ENCODE data around the gene MAPK7.

MAPK7 gene

DNA sequence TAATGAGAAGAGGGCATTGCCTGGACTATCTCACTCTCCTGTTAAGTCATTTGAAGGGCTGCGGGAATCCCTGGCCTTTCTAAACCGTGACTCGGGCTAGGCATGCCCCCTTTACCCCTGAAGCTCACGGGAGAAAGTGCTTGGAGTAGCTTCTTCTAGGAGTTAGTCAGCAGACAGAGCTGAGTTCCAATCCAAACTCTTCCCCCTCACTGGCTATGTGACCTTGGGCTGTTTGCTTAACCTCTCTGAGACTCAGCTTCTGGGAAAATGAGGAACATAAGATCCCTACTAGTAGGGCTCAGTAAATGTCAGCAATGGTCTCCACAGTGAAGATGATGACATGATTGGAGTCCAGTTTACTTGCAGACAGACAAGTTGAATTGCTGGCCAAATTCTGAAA is 10.1 kb upstream of the MAPK7 start:
- TF ChIP-seq POLR2A (IDR thresholded peaks at IDR 0.05; ENCODE audit: low read depth, low read length) (no peak), SPI1 (IDR thresholded peaks at IDR 0.05; ENCODE audit: low read depth, low read length) (no peak), POLR2AphosphoS5 (IDR thresholded peaks at IDR 0.05; ENCODE audit: low read depth, low read length) (no peak), TAF1 (IDR thresholded peaks at IDR 0.05; ENCODE audit: low read depth, low read length) (no peak), POU2F2 (IDR thresholded peaks at IDR 0.05; ENCODE audit: low read depth, low read length) (no peak), PAX5 (IDR thresholded peaks at IDR 0.05; ENCODE audit: insufficient read depth, low read length, severe bottlenecking) (no peak)

DNA sequence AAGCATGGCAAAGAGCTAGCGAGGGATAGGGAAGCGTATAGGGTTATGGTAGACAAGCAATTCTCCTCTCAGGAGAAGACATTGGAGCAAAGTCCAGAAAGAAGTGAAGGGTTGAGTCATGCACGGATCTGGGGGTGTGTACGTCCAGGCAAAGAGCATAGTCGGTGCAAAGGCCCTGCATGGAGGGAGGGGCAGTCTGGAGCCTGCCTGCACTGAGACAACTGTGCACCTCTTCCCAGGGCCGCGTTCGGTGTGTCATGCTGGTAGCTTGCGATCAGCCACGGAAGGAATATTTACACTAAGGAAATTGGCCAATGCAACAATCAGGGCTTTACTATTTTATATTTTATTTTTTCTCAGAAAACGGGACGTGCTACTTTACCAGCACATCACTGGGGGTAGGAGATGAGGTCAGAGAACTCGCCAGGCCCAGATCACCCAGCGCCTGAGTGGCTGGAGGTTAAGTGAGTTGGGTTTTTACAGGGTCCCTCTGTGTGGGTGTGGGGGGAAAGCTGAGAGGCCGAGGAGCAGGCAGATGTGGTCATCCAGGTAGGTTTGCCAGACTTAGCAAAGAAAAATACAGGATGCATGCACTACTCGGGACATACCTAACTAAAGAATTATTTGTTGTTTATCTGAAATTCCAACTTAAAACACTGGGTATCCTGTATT is 9.1 kb upstream of the MAPK7 start:
- no peak for FAIRE-seq
- DNase-seq (ENCODE audit: insufficient read length, low spot score), result no peak
- no peak for TF ChIP-seq POU2F2 (IDR thresholded peaks at IDR 0.05; ENCODE audit: low read depth, low read length)
- TF ChIP-seq TAF1 (IDR thresholded peaks at IDR 0.05; ENCODE audit: low read depth, low read length), result no peak
- TF ChIP-seq POLR2AphosphoS5 (IDR thresholded peaks at IDR 0.05; ENCODE audit: low read depth, low read length), result no peak
- TF ChIP-seq SPI1 (IDR thresholded peaks at IDR 0.05; ENCODE audit: low read depth, low read length), result no peak
- no peak for TF ChIP-seq POLR2A (IDR thresholded peaks at IDR 0.05; ENCODE audit: low read depth, low read length)
- no peak for TF ChIP-seq PAX5 (IDR thresholded peaks at IDR 0.05; ENCODE audit: insufficient read depth, low read length, severe bottlenecking)

More for the DNA sequence above, 10.1 kb upstream of the MAPK7 start:
- DNase-seq (ENCODE audit: insufficient read length, low spot score), result no peak
- FAIRE-seq, result no peak

DNA sequence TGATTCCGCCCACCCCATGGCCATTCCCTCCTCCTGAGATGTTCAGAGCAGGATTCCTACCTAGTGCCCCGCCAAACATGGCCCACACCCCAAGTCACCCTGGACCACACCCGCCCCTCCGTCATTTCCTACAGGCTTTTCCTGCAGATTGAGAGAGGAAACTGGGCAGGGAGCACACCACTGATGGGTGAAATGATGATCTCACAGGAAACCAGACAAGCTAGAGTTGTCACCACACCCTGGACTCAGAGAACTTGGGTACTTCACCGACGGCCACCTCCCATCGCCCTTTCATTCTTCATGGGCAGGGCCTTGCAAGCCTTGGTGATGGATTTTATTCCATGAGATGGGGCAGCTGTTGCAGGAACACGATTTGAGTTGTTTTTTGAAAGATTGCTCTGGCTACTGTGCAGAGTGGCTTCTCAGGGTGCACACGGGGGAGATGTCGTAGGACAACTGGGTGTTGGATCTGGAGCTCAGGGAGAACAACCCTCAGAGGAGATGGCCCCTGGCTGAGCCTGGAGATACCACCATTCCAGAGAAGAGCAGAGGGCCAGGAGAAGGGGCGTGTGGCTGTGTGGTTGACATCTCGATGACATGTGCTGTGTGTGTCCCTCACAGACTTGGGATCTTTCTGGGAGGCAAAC is 8.3 kb upstream of the MAPK7 start:
- TF ChIP-seq SPI1 (IDR thresholded peaks at IDR 0.05; ENCODE audit: low read depth, low read length), result no peak
- TF ChIP-seq TAF1 (IDR thresholded peaks at IDR 0.05; ENCODE audit: low read depth, low read length), result no peak
- no peak for TF ChIP-seq POLR2A (IDR thresholded peaks at IDR 0.05; ENCODE audit: low read depth, low read length)
- TF ChIP-seq POLR2AphosphoS5 (IDR thresholded peaks at IDR 0.05; ENCODE audit: low read depth, low read length), result no peak
- TF ChIP-seq POU2F2 (IDR thresholded peaks at IDR 0.05; ENCODE audit: low read depth, low read length), result no peak
- no peak for TF ChIP-seq PAX5 (IDR thresholded peaks at IDR 0.05; ENCODE audit: insufficient read depth, low read length, severe bottlenecking)

DNA sequence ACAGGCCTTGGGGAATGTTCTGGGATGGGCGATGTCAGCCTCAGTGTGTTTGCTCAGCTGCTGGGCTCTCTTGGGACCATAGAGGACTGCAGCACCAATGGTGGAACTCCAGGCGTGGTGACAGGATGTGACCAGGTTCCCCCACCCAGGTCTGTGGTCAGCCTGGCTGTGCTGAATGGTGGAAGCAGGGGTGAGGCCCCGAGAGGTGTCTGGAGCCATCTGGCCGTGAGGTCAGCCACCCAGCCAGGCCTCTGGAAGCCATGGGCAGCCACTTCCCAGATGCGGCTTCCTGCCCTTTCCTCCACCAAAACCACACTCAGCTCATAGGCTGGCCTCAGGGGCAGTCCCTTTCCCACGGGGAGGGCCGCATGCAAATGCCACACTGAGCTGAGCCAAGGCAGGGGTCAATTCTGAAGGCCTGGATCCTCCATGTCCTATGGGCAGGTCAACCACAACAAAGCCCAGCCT is 7.8 kb upstream of the MAPK7 start:
- no peak for DNase-seq (ENCODE audit: insufficient read length, low spot score)
- peak; percentile 87 for FAIRE-seq
- no peak for TF ChIP-seq PAX5 (IDR thresholded peaks at IDR 0.05; ENCODE audit: insufficient read depth, low read length, severe bottlenecking)
- TF ChIP-seq POLR2AphosphoS5 (IDR thresholded peaks at IDR 0.05; ENCODE audit: low read depth, low read length), result no peak

More for the DNA sequence above, 8.3 kb upstream of the MAPK7 start:
- FAIRE-seq (no peak), DNase-seq (ENCODE audit: insufficient read length, low spot score) (no peak)

GRCh38 chr17:19371259-19372010 is 6.9 kb upstream of the MAPK7 start:
- no peak for FAIRE-seq
- DNase-seq (ENCODE audit: insufficient read length, low spot score), result no peak
- TF ChIP-seq POU2F2 (IDR thresholded peaks at IDR 0.05; ENCODE audit: low read depth, low read length) (no peak), POLR2A (IDR thresholded peaks at IDR 0.05; ENCODE audit: low read depth, low read length) (no peak), TAF1 (IDR thresholded peaks at IDR 0.05; ENCODE audit: low read depth, low read length) (no peak), SPI1 (IDR thresholded peaks at IDR 0.05; ENCODE audit: low read depth, low read length) (peak; percentile 76)

DNA sequence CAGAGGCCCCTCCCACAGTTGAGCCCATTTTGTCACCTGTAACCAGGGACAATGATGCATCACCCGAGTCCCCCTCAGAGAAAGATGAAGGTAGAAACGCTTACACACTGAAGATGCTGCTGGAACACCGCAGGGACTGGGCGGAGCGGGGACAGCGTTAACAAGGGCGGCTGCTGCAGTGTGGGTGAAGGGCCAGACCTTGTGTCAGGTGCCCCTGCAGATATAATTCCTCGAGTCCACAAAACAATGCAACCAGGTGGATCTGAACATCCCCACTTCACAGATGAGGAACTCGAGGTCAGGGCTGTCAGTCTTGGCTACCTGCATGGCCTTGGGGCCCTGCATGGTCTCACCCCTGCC is 6.3 kb upstream of the MAPK7 start:
- FAIRE-seq, result no peak
- TF ChIP-seq POLR2AphosphoS5 (IDR thresholded peaks at IDR 0.05; ENCODE audit: low read depth, low read length) (no peak), SPI1 (IDR thresholded peaks at IDR 0.05; ENCODE audit: low read depth, low read length) (no peak), POU2F2 (IDR thresholded peaks at IDR 0.05; ENCODE audit: low read depth, low read length) (no peak), POLR2A (IDR thresholded peaks at IDR 0.05; ENCODE audit: low read depth, low read length) (no peak), PAX5 (IDR thresholded peaks at IDR 0.05; ENCODE audit: insufficient read depth, low read length, severe bottlenecking) (no peak), TAF1 (IDR thresholded peaks at IDR 0.05; ENCODE audit: low read depth, low read length) (no peak)

DNA sequence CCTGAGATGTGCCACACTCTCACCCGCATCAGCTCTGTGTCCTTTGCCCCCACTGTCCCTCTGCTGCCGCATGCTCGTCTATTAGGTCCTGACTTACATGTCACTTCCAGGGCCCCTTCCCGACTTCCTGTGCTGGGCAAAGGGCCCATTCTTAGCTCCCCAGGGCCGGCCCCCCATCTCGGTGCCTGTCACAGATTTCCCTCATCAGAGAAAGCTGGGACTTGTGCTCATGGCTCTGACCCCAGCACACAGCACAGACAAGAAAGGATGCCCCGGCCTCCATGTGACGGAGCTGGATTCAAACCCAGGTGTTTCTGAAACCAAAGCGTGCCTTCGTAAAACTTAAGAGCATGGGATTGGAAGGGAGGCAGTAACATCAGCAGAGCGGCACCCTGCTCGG is 5.9 kb upstream of the MAPK7 start:
- no peak for TF ChIP-seq PAX5 (IDR thresholded peaks at IDR 0.05; ENCODE audit: insufficient read depth, low read length, severe bottlenecking)
- TF ChIP-seq TAF1 (IDR thresholded peaks at IDR 0.05; ENCODE audit: low read depth, low read length), result no peak
- TF ChIP-seq SPI1 (IDR thresholded peaks at IDR 0.05; ENCODE audit: low read depth, low read length), result no peak
- no peak for TF ChIP-seq POLR2AphosphoS5 (IDR thresholded peaks at IDR 0.05; ENCODE audit: low read depth, low read length)
- no peak for TF ChIP-seq POU2F2 (IDR thresholded peaks at IDR 0.05; ENCODE audit: low read depth, low read length)
- TF ChIP-seq POLR2A (IDR thresholded peaks at IDR 0.05; ENCODE audit: low read depth, low read length), result no peak
- FAIRE-seq (no peak), DNase-seq (ENCODE audit: insufficient read length, low spot score) (no peak)

More for the DNA sequence above, 6.3 kb upstream of the MAPK7 start:
- DNase-seq (ENCODE audit: insufficient read length, low spot score), result no peak

GRCh38 chr17:19372866-19373504 is 5.3 kb upstream of the MAPK7 start:
- TF ChIP-seq PAX5 (IDR thresholded peaks at IDR 0.05; ENCODE audit: insufficient read depth, low read length, severe bottlenecking), result no peak
- TF ChIP-seq SPI1 (IDR thresholded peaks at IDR 0.05; ENCODE audit: low read depth, low read length), result peak; percentile 30; the same call in 1 of the 2 replicates
- DNase-seq (ENCODE audit: insufficient read length, low spot score) (no peak), FAIRE-seq (no peak)

GRCh38 chr17:19374136-19374535 is 4.2 kb upstream of the MAPK7 start:
- no peak for FAIRE-seq
- TF ChIP-seq TAF1 (IDR thresholded peaks at IDR 0.05; ENCODE audit: low read depth, low read length) (no peak), SPI1 (IDR thresholded peaks at IDR 0.05; ENCODE audit: low read depth, low read length) (no peak), POLR2AphosphoS5 (IDR thresholded peaks at IDR 0.05; ENCODE audit: low read depth, low read length) (no peak), POU2F2 (IDR thresholded peaks at IDR 0.05; ENCODE audit: low read depth, low read length) (no peak), PAX5 (IDR thresholded peaks at IDR 0.05; ENCODE audit: insufficient read depth, low read length, severe bottlenecking) (no peak), POLR2A (IDR thresholded peaks at IDR 0.05; ENCODE audit: low read depth, low read length) (no peak)
- no peak for DNase-seq (ENCODE audit: insufficient read length, low spot score)

Measured in GM12891 (cell line).